Measurements from ENCODE around the gene TBCD.
A peak's percentile ranks its signal among the peaks of the same experiment; 100 is the strongest.

The TBCD gene

GRCh38 chr17:82832881-82833475 is 81.1 kb downstream of the TBCD start:
- DNase-seq (ENCODE audit: low read depth), result no peak

- no peak for DNase-seq (ENCODE audit: low read depth)
These were observed 83.3 kb downstream of the TBCD start for GRCh38 chr17:82835122-82835521.

GRCh38 chr17:82835766-82836512 is 84.1 kb downstream of the TBCD start:
- DNase-seq (ENCODE audit: low read depth), result no peak

- no peak for DNase-seq (ENCODE audit: low read depth)
These were observed 85.0 kb downstream of the TBCD start for GRCh38 chr17:82836823-82837357.

GRCh38 chr17:82837586-82838320 is 85.9 kb downstream of the TBCD start:
- DNase-seq (ENCODE audit: low read depth), result no peak

- no peak for DNase-seq (ENCODE audit: low read depth)
These were observed 86.7 kb downstream of the TBCD start for GRCh38 chr17:82838386-82839063.

- DNase-seq (ENCODE audit: low read depth), result no peak
These were observed 87.9 kb downstream of the TBCD start, which contains the start of gene ZNF750 for GRCh38 chr17:82839617-82840292. TSS of gene ZNF750 (minus strand) at chr17:82840022. CDS start at chr17:82832454, 7,568 bp downstream.

GRCh38 chr17:82840431-82840831 is 88.6 kb downstream of the TBCD start:
- no peak for DNase-seq (ENCODE audit: low read depth)

- DNase-seq (ENCODE audit: low read depth), result no peak
These were observed 90.2 kb downstream of the TBCD start for GRCh38 chr17:82841921-82842596.

- DNase-seq (ENCODE audit: low read depth), result no peak
These were observed 92.2 kb downstream of the TBCD start for GRCh38 chr17:82843904-82844680.

- no peak for DNase-seq (ENCODE audit: low read depth)
These were observed 92.9 kb downstream of the TBCD start for GRCh38 chr17:82844796-82845162.

GRCh38 chr17:82845163-82845807 is 93.4 kb downstream of the TBCD start:
- DNase-seq (ENCODE audit: low read depth), result no peak

GRCh38 chr17:82846061-82846691 is 94.3 kb downstream of the TBCD start:
- DNase-seq (ENCODE audit: low read depth), result no peak

GRCh38 chr17:82848022-82848592 is 96.2 kb downstream of the TBCD start:
- DNase-seq (ENCODE audit: low read depth), result peak; percentile 38

GRCh38 chr17:82849076-82849945 is 97.4 kb downstream of the TBCD start:
- no peak for DNase-seq (ENCODE audit: low read depth)

GRCh38 chr17:82851381-82851780 is 99.5 kb downstream of the TBCD start:
- DNase-seq (ENCODE audit: low read depth), result no peak

GRCh38 chr17:82854226-82854625 is 102.4 kb downstream of the TBCD start:
- DNase-seq (ENCODE audit: low read depth), result no peak

GRCh38 chr17:82856361-82856760 is 104.5 kb downstream of the TBCD start:
- DNase-seq (ENCODE audit: low read depth), result no peak
